ENCODE results near the gene PIBF1.
"Not testable (repeated sequence)": the region's sequence is repeated elsewhere in the genome, so short reads cannot be mapped to it uniquely, and the experiment has no call there.

The PIBF1 gene

DNA sequence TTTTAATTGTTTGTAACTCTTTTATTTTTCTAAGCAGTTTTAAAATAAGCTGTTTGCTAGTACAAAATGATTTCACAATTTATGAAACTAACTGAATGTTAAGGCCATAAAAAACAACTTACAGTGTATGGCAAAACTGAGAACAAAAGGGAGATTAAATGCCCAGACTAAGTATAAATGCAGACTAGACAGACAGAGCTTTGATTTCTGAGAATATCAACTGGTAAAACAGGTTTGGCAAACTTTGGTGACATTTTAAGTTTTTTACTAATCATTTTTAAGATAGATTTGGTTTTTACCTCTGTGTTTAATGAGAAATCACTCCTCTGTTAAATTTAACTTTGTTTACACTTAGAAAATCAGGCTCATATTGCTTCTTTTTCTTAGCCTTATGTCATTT lies 149.4 kb downstream of the PIBF1 start:
- H3K4me1 Mint-ChIP-seq: no peaks in the 10 kb centered on the region
- no peak overlapping the region for H3K27ac Mint-ChIP-seq
- no peaks in the 10 kb centered on the region for H3K9me3 Mint-ChIP-seq
- no peak overlapping the region for H3K4me3 Mint-ChIP-seq
- peaks cover 39% of the 10 kb centered on the region for H3K36me3 Mint-ChIP-seq
- DNase-seq (ENCODE audit: low spot score in 2 of 2) (no peak), ATAC-seq (no peak)

DNA sequence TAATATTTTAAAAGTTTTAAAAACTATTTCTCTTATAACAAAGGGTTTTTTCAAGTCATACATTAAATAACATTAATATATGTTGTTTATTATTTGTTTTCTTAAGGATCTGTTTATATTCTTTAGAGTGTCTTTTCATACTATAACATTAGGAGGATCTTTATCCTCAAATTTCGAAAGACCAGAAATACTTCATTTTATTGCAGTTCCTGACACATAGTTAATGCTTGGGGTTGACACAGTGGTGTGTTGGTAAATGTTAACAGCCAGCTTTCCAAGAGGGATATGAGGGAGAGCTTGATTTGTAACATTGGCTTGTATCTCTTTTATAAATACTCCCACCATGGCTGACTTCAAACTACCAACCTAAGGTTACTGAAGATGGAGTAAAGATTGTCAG lies 150.3 kb downstream of the PIBF1 start:
- no peaks in the 10 kb centered on the region for H3K9me3 Mint-ChIP-seq
- H3K4me3 Mint-ChIP-seq: no peak overlapping the region
- H3K36me3 Mint-ChIP-seq: peaks cover 34% of the 10 kb centered on the region
- no peak for DNase-seq (ENCODE audit: low spot score in 2 of 2)
- H3K27ac Mint-ChIP-seq: no peak overlapping the region
- no peaks in the 10 kb centered on the region for H3K4me1 Mint-ChIP-seq
- no peak for ATAC-seq

GRCh38 chr13:72946267-72946666 lies 164.3 kb downstream of the PIBF1 start:
- not testable (repeated sequence) for H3K4me1 Mint-ChIP-seq; H3K9me3 Mint-ChIP-seq; ATAC-seq; H3K27ac Mint-ChIP-seq; DNase-seq (ENCODE audit: low spot score in 2 of 2); H3K4me3 Mint-ChIP-seq
- peaks cover 17% of the 10 kb centered on the region for H3K36me3 Mint-ChIP-seq

- Mint-ChIP-seq H3K27ac (no peak overlapping the region), H3K4me1 (no peaks in the 10 kb centered on the region), H3K36me3 (peaks cover 22% of the 10 kb centered on the region), H3K9me3 (peaks cover 7% of the 10 kb centered on the region), H3K4me3 (no peak overlapping the region)
- ATAC-seq: no peak
- DNase-seq (ENCODE audit: low spot score in 2 of 2): no peak
Measured at GRCh38 chr13:72952529-72953141, 170.7 kb downstream of the PIBF1 start.

GRCh38 chr13:72953391-72953965 lies 171.5 kb downstream of the PIBF1 start:
- H3K9me3 Mint-ChIP-seq: peaks cover 7% of the 10 kb centered on the region
- ATAC-seq (no peak), DNase-seq (ENCODE audit: low spot score in 2 of 2) (no peak)
- H3K4me3 Mint-ChIP-seq: no peak overlapping the region
- no peaks in the 10 kb centered on the region for H3K4me1 Mint-ChIP-seq
- peak overlapping the region; percentile 60 for H3K27ac Mint-ChIP-seq
- peaks cover 22% of the 10 kb centered on the region for H3K36me3 Mint-ChIP-seq

DNA sequence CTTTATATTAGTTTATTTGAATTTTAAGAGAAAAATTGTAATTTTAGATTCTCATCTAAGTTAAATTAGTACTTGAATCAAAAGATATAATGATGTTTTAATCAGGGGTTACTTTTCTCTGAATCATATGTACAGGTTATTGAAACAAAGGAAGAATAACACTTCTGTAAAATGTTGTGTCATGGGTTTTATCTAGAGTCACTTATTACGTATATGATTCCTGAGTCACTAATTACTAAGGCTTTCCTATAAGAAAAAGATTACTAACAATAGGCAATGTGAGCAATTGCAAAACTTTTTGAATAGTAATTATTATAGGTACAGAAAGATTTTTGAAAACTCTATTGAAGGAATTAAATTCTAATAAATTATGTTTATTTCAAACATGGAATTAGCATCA lies 177.7 kb downstream of the PIBF1 start:
- DNase-seq (ENCODE audit: low spot score in 2 of 2): no peak
- no peak for ATAC-seq
- peaks cover 7% of the 10 kb centered on the region for H3K9me3 Mint-ChIP-seq
- H3K4me1 Mint-ChIP-seq: no peaks in the 10 kb centered on the region
- no peak overlapping the region for H3K27ac Mint-ChIP-seq
- peaks cover 5% of the 10 kb centered on the region for H3K36me3 Mint-ChIP-seq
- no peak overlapping the region for H3K4me3 Mint-ChIP-seq

DNA sequence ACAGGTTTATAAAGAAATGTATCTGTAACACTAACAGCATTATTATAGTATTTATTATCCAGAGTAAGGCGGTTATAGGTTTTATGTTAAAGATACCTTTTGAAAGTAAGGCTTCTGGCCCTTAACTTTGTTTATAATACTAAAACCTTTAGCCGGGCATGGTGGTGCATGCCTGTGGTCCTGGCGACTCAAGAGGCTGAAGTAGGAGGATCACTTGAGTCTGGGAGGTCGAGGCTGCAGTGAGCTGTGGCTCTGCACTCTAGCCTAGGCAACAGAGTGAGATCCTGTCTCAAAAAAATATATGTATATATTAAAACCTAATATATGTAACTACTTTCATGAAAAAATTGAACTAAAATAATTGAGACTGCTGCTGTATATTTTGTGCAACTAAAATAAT lies 178.2 kb downstream of the PIBF1 start:
- no peak for ATAC-seq
- Mint-ChIP-seq H3K36me3 (peaks cover 6% of the 10 kb centered on the region), H3K27ac (no peak overlapping the region), H3K9me3 (peaks cover 7% of the 10 kb centered on the region), H3K4me3 (no peak overlapping the region), H3K4me1 (no peaks in the 10 kb centered on the region)
- DNase-seq (ENCODE audit: low spot score in 2 of 2): no peak

DNA sequence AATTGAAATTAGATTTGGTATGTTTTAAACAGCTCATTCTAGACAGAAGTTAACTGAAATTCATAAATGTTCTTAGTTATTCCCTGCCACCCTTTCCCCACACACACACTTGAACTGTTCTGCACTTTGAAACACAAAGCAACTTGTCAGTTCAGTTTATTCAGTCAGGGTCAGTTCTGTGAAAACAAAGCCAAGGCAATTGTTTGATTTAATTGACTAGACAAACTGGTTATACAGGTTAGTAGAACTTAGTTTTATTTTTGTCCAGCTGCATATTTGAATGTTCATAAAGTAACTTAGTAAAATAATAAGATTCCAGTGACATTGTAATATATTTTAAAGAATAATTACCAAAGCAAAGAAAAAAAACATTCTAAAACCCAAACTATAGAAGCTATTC lies 178.6 kb downstream of the PIBF1 start:
- Mint-ChIP-seq H3K27ac (no peak overlapping the region), H3K4me1 (no peaks in the 10 kb centered on the region), H3K9me3 (peaks cover 6% of the 10 kb centered on the region), H3K36me3 (peaks cover 10% of the 10 kb centered on the region), H3K4me3 (no peak overlapping the region)
- ATAC-seq: no peak
- no peak for DNase-seq (ENCODE audit: low spot score in 2 of 2)

DNA sequence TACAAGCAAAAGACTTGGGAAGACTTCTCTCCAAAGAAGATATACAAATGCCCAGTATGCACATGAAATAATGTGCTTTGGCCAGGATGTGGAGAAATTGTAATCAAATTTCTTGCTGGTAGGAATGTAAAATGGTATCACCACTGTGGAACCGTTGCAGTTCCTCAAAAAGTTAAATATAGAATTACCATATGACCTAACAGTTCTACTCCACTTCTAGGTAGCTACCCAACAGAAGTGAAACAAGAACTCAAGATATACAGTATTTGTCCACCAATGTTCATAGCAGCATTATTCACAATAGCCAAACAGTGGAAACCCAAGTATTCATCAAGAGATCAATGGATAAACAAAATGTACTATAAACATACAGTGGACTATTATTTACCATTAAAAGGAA lies 181.8 kb downstream of the PIBF1 start:
- Mint-ChIP-seq H3K9me3 (no peaks in the 10 kb centered on the region), H3K36me3 (peaks cover 28% of the 10 kb centered on the region), H3K4me3 (no peak overlapping the region), H3K4me1 (no peaks in the 10 kb centered on the region), H3K27ac (no peak overlapping the region)
- ATAC-seq (no peak), DNase-seq (ENCODE audit: low spot score in 2 of 2) (no peak)

DNA sequence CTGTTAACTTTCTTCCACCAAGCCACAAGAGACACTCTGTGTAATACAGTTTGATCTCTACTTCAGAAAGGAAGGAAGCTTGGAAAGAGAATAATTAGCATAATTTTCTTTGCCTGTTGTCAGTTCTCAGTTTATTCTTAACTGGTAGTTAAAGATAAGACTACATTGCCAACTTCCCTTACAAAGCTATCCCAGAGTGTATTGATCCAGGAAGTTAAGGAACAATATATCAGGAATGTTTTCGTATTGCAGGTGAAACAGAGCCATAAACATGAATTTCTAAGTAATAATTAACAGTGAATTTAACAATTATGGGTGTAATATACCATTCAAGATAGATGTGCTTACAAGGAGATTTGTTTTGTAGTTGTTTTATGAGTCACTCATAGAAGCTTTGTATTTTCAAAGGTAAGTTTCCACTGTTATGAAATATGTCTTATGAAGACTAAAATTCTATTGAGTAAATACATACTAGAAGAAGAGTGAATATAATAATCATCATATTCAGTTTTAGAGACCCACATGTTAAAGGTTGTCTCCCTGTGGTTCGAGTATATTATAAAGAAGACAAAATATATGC lies 188.5 kb downstream of the PIBF1 start:
- H3K4me1 Mint-ChIP-seq: no peaks in the 10 kb centered on the region
- H3K4me3 Mint-ChIP-seq: no peak overlapping the region
- ATAC-seq: no peak
- H3K27ac Mint-ChIP-seq: no peak overlapping the region
- no peak for DNase-seq (ENCODE audit: low spot score in 2 of 2)
- no peaks in the 10 kb centered on the region for H3K9me3 Mint-ChIP-seq
- H3K36me3 Mint-ChIP-seq: peaks cover 30% of the 10 kb centered on the region

DNA sequence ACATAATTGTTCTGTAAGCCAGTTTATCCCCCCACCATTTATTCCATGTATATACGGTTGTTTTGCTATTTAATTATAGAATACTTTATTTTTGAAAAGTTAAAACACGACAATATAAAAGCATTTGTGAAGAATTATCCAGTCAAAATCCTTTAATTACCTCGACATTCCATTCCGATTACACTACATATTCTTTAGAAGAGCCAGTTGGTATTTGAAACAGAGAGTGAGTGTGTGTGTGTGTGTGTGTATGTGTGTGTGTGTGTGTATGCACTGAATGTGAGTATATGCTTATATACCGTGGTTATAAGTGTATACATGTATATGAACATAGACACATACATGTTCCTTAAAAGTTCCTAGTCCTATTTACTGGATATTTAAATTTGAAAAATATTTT lies 189.0 kb downstream of the PIBF1 start:
- Mint-ChIP-seq H3K4me1 (no peaks in the 10 kb centered on the region), H3K4me3 (no peak overlapping the region), H3K27ac (no peak overlapping the region), H3K36me3 (peaks cover 30% of the 10 kb centered on the region), H3K9me3 (no peaks in the 10 kb centered on the region)
- no peak for ATAC-seq
- no peak for DNase-seq (ENCODE audit: low spot score in 2 of 2)

DNA sequence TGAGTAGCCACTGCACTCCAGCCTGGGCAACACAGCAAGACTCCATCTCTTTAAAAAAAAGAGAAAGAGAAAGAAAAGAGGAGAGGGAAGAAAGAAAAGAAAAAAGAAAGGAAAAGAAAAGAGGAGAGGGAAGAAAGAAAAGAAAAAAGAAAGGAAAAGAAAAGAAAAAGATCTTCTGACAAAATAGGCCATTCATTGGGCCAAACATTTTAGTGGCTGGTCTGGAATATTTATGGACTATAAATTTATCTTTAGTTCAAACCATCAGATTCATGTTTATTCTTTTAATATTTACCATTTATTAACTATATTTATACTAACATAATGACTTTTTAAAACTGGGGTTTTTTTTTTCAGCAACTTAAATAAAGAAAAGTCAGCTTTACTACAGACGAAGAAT lies 191.3 kb downstream of the PIBF1 start:
- H3K4me1 Mint-ChIP-seq: no peaks in the 10 kb centered on the region
- no peak for DNase-seq (ENCODE audit: low spot score in 2 of 2)
- peak overlapping the region; percentile 40 for H3K27ac Mint-ChIP-seq

DNA sequence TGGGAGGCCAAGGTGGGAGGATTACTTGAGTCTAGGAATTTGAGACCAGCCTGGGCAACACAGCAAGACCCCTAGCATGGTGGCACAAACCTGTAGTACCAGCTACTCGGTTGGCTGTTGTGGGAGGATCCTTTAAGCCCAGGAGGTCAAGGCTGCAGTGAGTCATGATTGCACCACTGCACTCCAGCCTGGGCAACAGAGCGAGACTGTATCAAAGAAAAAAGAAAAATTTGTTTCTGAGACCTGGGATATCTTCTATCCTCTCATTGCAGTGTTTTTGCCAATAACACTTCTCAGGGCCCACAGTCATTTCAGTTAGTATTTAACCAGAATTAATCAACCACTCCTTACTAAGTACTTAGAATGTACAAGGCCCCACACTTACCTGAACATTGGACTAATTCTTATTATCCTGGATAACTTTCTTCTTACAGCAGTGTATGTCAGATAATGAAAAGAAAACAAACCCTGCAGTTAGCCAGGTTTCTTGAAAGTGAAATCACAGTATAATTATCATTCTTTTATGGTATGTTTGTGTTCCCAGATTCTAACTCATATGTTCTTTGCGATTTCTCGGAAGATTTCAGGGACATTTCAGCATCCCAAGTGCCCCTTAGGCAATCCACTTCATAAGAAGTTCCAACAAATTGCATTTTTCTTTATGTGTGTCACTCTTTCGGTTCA lies 201.3 kb downstream of the PIBF1 start:
- H3K9me3 Mint-ChIP-seq: no peaks in the 10 kb centered on the region
- H3K36me3 Mint-ChIP-seq: no peaks in the 10 kb centered on the region
- H3K4me1 Mint-ChIP-seq: no peaks in the 10 kb centered on the region
- no peak overlapping the region for H3K27ac Mint-ChIP-seq
- no peak for DNase-seq (ENCODE audit: low spot score in 2 of 2)
- H3K4me3 Mint-ChIP-seq: no peak overlapping the region
- ATAC-seq: no peak

More for the DNA sequence above, 191.3 kb downstream of the PIBF1 start:
- H3K9me3 Mint-ChIP-seq: no peaks in the 10 kb centered on the region
- no peak overlapping the region for H3K4me3 Mint-ChIP-seq
- no peak for ATAC-seq
- peaks cover 21% of the 10 kb centered on the region for H3K36me3 Mint-ChIP-seq

DNA sequence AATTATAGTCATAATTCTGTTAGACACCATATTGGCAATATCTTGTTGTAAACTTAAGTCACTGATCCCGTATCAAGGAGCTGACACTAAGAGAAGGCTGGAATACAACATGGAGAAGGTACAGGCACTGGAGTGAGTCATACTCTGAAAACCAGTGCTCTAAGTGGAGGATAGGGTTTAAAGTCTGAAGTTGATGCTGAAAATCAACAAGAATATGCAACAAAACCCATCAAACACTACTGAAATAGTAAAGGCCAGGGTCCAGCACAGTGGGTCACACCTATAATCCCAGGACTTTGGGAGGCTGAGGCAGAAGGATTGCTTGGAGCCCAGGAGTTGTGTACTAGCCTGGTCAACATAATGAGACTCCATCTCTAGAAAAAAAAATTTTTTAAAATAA lies 203.7 kb downstream of the PIBF1 start:
- Mint-ChIP-seq H3K4me3 (no peak overlapping the region), H3K36me3 (no peaks in the 10 kb centered on the region), H3K4me1 (no peaks in the 10 kb centered on the region), H3K9me3 (no peaks in the 10 kb centered on the region), H3K27ac (peak overlapping the region; percentile 23)
- ATAC-seq (no peak), DNase-seq (ENCODE audit: low spot score in 2 of 2) (no peak)

DNA sequence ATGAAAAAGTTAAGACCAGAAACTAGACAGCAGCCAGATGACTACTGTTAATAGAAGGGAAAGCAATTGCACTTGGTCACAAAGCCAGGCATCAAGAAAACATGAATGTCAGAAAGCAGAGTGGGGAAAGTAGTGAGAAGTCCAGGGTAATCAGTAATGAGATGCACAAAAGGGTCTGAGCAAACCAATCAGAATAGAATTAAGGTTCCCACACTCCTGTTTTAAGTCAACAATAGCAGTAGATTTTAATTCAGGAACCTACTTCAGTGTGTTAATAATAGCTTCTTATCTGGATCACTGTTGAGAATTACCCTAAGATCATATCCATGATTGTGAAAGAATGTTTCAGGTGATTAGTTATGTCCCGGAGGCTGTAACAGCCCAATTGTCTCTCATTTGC lies 204.3 kb downstream of the PIBF1 start:
- H3K4me1 Mint-ChIP-seq: no peaks in the 10 kb centered on the region
- no peaks in the 10 kb centered on the region for H3K9me3 Mint-ChIP-seq
- no peaks in the 10 kb centered on the region for H3K36me3 Mint-ChIP-seq
- DNase-seq (ENCODE audit: low spot score in 2 of 2) (no peak), ATAC-seq (no peak)
- H3K27ac Mint-ChIP-seq: peak overlapping the region; percentile 23
- no peak overlapping the region for H3K4me3 Mint-ChIP-seq

- Mint-ChIP-seq H3K4me3 (no peak overlapping the region), H3K9me3 (no peaks in the 10 kb centered on the region), H3K36me3 (peaks cover 12% of the 10 kb centered on the region), H3K4me1 (no peaks in the 10 kb centered on the region), H3K27ac (no peak overlapping the region)
- no peak for ATAC-seq
- no peak for DNase-seq (ENCODE audit: low spot score in 2 of 2)
Measured at GRCh38 chr13:72990953-72991352, 209.0 kb downstream of the PIBF1 start.

Measured in stimulated activated effector memory CD8-positive, alpha-beta T cell treated with anti-CD3 and anti-CD28 coated beads, Interleukin-12 subunit alpha, Interleukin-12 subunit beta, amount 100 ng/mL, for 72 hours (primary cell).